Mesothelial cell of epicardium (in vitro differentiated cells): ENCODE data around the gene MECR. TPM values are rescaled to one million over a fixed set of nuclear protein-coding genes. Genes with fewer than 3 reads are reported as not detected.
"Not testable (repeated sequence)": the region's sequence is repeated elsewhere in the genome, so short reads cannot be mapped to it uniquely, and the experiment has no call there.

Experiments
- DNase-seq, 2 experiments: peaks; one replicate each; pipeline ENCODE4 v3.0.0; 2021; ENCODE audit warnings: low spot score in 2 of 2; ENCODE audit not compliant: unreplicated experiment in 2 of 2
- H3K27ac Mint-ChIP-seq: 2 replicates; pipeline ENCODE4 v1.8.0; 2021; ENCODE audit warnings: mixed read lengths
- H3K27me3 Mint-ChIP-seq: 2 replicates; pipeline ENCODE4 v1.8.0; 2021; ENCODE audit warnings: low read depth, mixed read lengths
- H3K36me3 Mint-ChIP-seq: 2 replicates; pipeline ENCODE4 v1.8.0; 2021; ENCODE audit warnings: mixed read lengths
- H3K4me1 Mint-ChIP-seq: 2 replicates; pipeline ENCODE4 v1.8.0; 2021; ENCODE audit warnings: mixed read lengths
- H3K4me3 Mint-ChIP-seq: 2 replicates; pipeline ENCODE4 v1.8.0; 2021; ENCODE audit warnings: mild to moderate bottlenecking, moderate library complexity, mixed read lengths
- H3K9me3 Mint-ChIP-seq: 2 replicates; pipeline ENCODE4 v1.8.0; 2021; ENCODE audit warnings: mixed read lengths
- total RNA-seq: library from RNA; stranded (reverse); gene quantifications from 3 replicates; pipeline ENCODE4 v1.2.1, GENCODE V29; 2021
- TF ChIP-seq, protein P1 (sequence below): fragments of 200-600 bp; sonication (generic); IDR thresholded peaks from one replicate; pipeline ENCODE4 v1.5.0; 2021; ENCODE audit warnings: antibody characterized with exemption; ENCODE audit not compliant: unreplicated experiment

Gene MECR
- total RNA-seq, 1 donor from 2014 or later = 36.6 TPM

DNA sequence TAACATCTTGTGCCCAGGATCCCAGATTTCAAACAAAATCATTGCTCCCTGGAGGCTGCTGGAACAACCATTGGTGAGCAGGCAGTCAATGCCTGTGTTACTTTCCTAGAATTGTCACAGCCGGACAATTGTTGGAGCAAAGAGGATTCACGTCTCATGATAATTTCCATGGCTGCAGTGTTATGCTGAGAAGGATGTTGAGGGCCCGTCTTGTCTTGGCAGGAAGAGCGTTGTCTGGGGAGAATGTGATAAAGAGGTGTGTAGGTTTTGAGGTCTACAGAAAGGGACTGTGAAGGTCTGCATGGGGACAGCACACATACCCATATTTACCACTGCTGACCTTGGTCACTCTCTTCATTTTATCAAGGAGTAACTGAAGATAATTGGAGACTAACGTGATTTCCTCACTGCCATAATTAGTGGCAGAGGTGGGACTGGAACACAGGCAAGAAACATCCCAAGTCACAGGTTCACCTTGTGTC is 6.3 kb downstream of the MECR start:
- peaks cover under 1% of the 10 kb centered on the region for H3K4me1 Mint-ChIP-seq
- TF ChIP-seq, protein P1, sequence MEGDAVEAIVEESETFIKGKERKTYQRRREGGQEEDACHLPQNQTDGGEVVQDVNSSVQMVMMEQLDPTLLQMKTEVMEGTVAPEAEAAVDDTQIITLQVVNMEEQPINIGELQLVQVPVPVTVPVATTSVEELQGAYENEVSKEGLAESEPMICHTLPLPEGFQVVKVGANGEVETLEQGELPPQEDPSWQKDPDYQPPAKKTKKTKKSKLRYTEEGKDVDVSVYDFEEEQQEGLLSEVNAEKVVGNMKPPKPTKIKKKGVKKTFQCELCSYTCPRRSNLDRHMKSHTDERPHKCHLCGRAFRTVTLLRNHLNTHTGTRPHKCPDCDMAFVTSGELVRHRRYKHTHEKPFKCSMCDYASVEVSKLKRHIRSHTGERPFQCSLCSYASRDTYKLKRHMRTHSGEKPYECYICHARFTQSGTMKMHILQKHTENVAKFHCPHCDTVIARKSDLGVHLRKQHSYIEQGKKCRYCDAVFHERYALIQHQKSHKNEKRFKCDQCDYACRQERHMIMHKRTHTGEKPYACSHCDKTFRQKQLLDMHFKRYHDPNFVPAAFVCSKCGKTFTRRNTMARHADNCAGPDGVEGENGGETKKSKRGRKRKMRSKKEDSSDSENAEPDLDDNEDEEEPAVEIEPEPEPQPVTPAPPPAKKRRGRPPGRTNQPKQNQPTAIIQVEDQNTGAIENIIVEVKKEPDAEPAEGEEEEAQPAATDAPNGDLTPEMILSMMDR = no peak
- no peak overlapping the region for H3K27ac Mint-ChIP-seq
- H3K4me3 Mint-ChIP-seq = no peak overlapping the region
- DNase-seq = no peak
- no peaks in the 10 kb centered on the region for H3K9me3 Mint-ChIP-seq
- no peaks in the 10 kb centered on the region for H3K27me3 Mint-ChIP-seq
- peaks cover 8% of the 10 kb centered on the region for H3K36me3 Mint-ChIP-seq

DNA sequence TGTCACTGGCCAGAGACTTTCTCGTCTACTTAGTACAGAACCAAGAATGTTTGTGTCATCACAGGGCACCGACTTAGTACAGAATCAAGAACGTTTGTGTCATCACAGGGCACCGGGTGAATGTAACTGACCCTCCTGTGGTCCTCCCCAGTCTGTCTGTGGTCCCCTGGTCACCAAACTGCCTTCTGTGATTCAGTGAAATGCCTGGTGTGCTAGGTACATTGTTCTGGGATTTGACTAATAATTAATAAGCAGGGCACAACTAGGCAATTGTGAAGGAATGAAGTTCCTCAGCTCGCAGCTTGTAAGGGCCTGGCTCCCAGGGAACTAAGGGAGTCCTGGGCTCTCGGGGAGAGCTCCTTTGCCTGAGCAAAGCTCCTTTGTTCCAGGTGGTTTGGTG is 7.2 kb downstream of the MECR start:
- Mint-ChIP-seq H3K27ac (no peak overlapping the region), H3K4me1 (no peaks in the 10 kb centered on the region), H3K4me3 (no peak overlapping the region), H3K27me3 (no peaks in the 10 kb centered on the region), H3K36me3 (peaks cover 8% of the 10 kb centered on the region), H3K9me3 (no peaks in the 10 kb centered on the region)
- TF ChIP-seq, protein P1 = no peak
- no peak for DNase-seq

DNA sequence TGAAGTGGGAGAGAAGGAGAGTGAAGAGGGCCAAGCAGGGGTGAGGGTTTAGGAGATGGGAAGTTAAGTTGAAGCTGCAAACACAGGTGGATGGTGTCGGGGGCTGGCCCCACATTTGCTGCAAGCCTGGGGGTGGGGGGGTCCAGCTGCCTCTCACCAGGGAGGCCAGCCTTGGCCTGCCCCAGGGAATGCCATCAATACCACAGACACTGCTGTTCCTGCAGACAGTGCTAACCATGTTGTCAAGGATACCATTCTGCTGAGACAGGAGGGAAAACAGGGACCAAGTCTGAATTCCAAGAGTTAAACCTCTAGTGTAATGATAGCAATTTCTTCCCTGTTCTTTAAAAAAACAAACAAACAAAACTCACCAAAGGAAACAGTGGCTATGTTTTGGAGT is 8.0 kb downstream of the MECR start:
- Mint-ChIP-seq H3K27me3 (no peaks in the 10 kb centered on the region), H3K9me3 (no peaks in the 10 kb centered on the region), H3K4me3 (no peak overlapping the region), H3K27ac (no peak overlapping the region), H3K36me3 (peaks cover 8% of the 10 kb centered on the region), H3K4me1 (no peaks in the 10 kb centered on the region)
- TF ChIP-seq, protein P1 = no peak
- no peak for DNase-seq

DNA sequence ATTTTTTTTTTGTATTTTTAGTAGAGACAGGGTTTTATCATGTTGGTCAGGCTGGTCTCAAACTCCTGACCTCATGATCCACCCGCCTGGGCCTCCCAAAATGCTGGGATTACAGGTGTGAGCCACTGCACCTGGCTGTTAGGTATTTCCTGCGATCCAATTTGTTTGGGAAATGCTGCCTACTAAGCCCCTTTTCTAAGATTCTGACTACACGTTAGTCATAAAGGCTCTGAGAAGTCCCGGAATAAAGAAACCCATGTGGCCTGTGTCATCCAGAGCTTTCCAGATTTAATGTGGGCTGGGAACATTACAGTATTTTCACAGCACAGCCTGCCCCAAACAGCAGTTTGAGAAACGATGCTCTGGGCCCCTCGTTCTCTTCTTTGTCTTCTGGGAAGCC is 8.5 kb downstream of the MECR start:
- not testable (repeated sequence) for H3K9me3 Mint-ChIP-seq, H3K4me1 Mint-ChIP-seq, DNase-seq, H3K36me3 Mint-ChIP-seq, H3K27ac Mint-ChIP-seq, H3K27me3 Mint-ChIP-seq, H3K4me3 Mint-ChIP-seq

DNA sequence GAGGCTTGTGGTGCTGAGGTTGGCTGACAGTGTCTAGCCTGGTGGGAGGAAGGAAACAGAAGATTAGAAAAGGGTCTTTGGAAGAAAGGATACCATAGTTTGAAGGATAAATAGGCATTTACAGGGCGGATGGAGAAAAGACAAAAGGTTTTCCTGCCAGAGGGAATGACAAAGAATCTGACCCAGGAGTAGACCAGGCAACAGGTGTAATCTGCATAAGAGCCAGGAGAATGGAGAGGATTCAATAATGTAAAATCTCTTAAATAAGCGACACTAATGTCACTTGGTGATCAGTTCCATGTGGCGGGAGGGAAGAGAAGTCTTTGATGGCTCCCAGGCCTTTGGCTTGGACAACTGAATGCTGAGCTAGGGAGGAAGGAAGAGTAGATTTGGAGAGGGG is 9.4 kb downstream of the MECR start:
- Mint-ChIP-seq H3K4me1 (no peaks in the 10 kb centered on the region), H3K36me3 (peaks cover 10% of the 10 kb centered on the region), H3K9me3 (no peaks in the 10 kb centered on the region), H3K27me3 (no peaks in the 10 kb centered on the region), H3K27ac (no peak overlapping the region), H3K4me3 (no peak overlapping the region)
- no peak for DNase-seq
- TF ChIP-seq, protein P1 = no peak

DNA sequence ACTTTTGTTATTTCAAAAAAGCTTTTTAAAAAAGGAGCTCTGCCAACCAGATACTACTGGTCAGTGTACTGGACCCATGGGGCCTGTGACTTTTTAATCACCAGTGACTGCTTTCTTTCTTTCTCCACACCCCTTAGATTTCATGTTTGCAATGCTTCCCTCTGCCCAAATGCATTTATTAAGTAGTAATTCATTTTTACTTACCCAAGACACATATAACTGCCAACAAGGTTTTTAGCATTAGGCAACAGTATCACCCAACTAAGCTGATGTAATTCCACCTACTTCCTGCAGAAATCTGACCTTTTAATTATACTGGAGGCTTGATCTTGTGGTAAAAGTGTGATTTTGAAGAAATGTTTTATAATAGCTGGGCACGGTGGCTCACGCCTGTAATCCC is 12.5 kb downstream of the MECR start:
- no peak overlapping the region for H3K27ac Mint-ChIP-seq
- no peaks in the 10 kb centered on the region for H3K9me3 Mint-ChIP-seq
- H3K36me3 Mint-ChIP-seq = peaks cover 19% of the 10 kb centered on the region
- H3K4me1 Mint-ChIP-seq = no peaks in the 10 kb centered on the region
- no peak for DNase-seq
- TF ChIP-seq, protein P1 = no peak
- no peak overlapping the region for H3K4me3 Mint-ChIP-seq
- H3K27me3 Mint-ChIP-seq = no peaks in the 10 kb centered on the region
